HCT116 (cell line): Measurements from ENCODE around the gene CXXC5. TPM values are rescaled to one million over a fixed set of nuclear protein-coding genes. Genes with fewer than 3 reads are reported as not detected.
A peak's percentile ranks its signal among the peaks of the same experiment; 100 is the strongest.

ENCODE experiments used
- ATAC-seq: fragments of 200-7000 bp; cut with Tn5 transposase; 2 replicates; pipeline ENCODE4 v1.9.1; 2020; ENCODE audit warnings: mild to moderate bottlenecking, moderate library complexity
- BruUV-seq: library from RNA; stranded (reverse); fragments of 400-500 nt; replicated peaks from 2 replicates; lab custom pipeline; 2021; lab: Mats Ljungman, UMichigan
- CTCF ChIA-PET: fragments of 300-600 bp; sonication (Branson Sonifier 250); formaldehyde crosslinking; loops from one replicate; lab custom pipeline; 2021; ENCODE audit warnings: antibody characterized with exemption; lab: Charles Lee
- POLR2A ChIA-PET: fragments of 300-600, 350-600 bp; sonication (Branson Sonifier 250); formaldehyde crosslinking; loops from one replicate; lab custom pipeline; 2021; ENCODE audit warnings: antibody characterized with exemption; lab: Charles Lee
- RAD21 ChIA-PET, 2 experiments: fragments of 300-600 bp; sonication (Branson Sonifier 250); formaldehyde crosslinking; loops; one replicate each; lab custom pipeline; 2023; ENCODE audit warnings: low total read pairs in 2 of 2; ENCODE audit not compliant: uncharacterized antibody in 2 of 2, unreplicated experiment in 2 of 2, low non-redundant PET in 1 of 2; lab: Charles Lee
- DNase-seq: peaks from one replicate; pipeline ENCODE4 v3.0.0-alpha.2; 2010; ENCODE audit warnings: low read depth, low spot score
- H2AFZ ChIP-seq: fragments of 200-600 bp; shearing (Covaris generic), sonication (generic); 2 replicates; pipeline ENCODE4 v1.6.1; 2017; ENCODE audit warnings: low read depth, mixed run types, mixed read lengths, antibody characterized with exemption, low read length; ENCODE audit not compliant: poor library complexity, severe bottlenecking
- H3K27ac ChIP-seq: 2 replicates; pipeline ENCODE4 v1.5.1; 2012; ENCODE audit warnings: low read depth, low read length
- H3K27me3 ChIP-seq: fragments of 200-600 bp; sonication (generic); 2 replicates; pipeline ENCODE4 v1.6.1; 2016; ENCODE audit warnings: mixed run types, low read length, mixed read lengths; ENCODE audit not compliant: insufficient read depth
- H3K36me3 ChIP-seq, 2 experiments: fragments of 200-500 bp in 1 of 2; fragments of 200-600 bp in 1 of 2; sonication (Bioruptor generic) in 1 of 2; sonication (generic) in 1 of 2; 2 replicates each; pipeline versions ENCODE4 v1.5.1 to v1.6.1; 2014 to 2016; ENCODE audit warnings: low read length in 2 of 2, inconsistent platforms in 1 of 2, mixed read lengths in 1 of 2, mixed run types in 1 of 2; ENCODE audit not compliant: insufficient read depth in 2 of 2, control insufficient read depth in 1 of 2
- H3K4me1 ChIP-seq, 2 experiments: fragments of 200-600 bp in 1 of 2; sonication (generic) in 1 of 2; 2 replicates each; pipeline versions ENCODE4 v1.5.1 to v1.6.1; 2012 to 2017; ENCODE audit warnings: low read length in 2 of 2, inconsistent platforms in 1 of 2, mild to moderate bottlenecking in 1 of 2, mixed read lengths in 1 of 2, mixed run types in 1 of 2, moderate library complexity in 1 of 2; ENCODE audit not compliant: insufficient read depth in 2 of 2, control insufficient read depth in 1 of 2
- H3K4me2 ChIP-seq: fragments of 200-600 bp; sonication (generic); 2 replicates; pipeline ENCODE4 v1.6.1; 2017; ENCODE audit warnings: mixed run types, low read length, mixed read lengths
- H3K4me3 ChIP-seq, 2 experiments: fragments of 200-600 bp in 1 of 2; sonication (generic) in 1 of 2; replicated peaks in 1 of 2; 2 replicates each; pipeline ENCODE4 v1.5.1; 2011 to 2016; ENCODE audit warnings: low read length in 2 of 2, control low read depth in 1 of 2, low read depth in 1 of 2, mild to moderate bottlenecking in 1 of 2, mixed read lengths in 1 of 2, mixed run types in 1 of 2
- H3K79me2 ChIP-seq: fragments of 200-600 bp; sonication (generic); 2 replicates; pipeline ENCODE4 v1.6.1; 2017; ENCODE audit warnings: mild to moderate bottlenecking, mixed run types, low read length, moderate library complexity, mixed read lengths; ENCODE audit not compliant: insufficient read depth
- H3K9ac ChIP-seq: fragments of 200-600 bp; sonication (generic); 2 replicates; pipeline ENCODE4 v1.6.1; 2016; ENCODE audit warnings: low read length, mixed read lengths
- H3K9me2 ChIP-seq: fragments of 200-600 bp; sonication (generic), shearing (Covaris generic); 2 replicates; pipeline ENCODE4 v1.6.1; 2017; ENCODE audit warnings: mixed run types, mild to moderate bottlenecking, moderate library complexity; ENCODE audit not compliant: insufficient read depth
- H3K9me3 ChIP-seq, 2 experiments: fragments of 200-500 bp in 1 of 2; fragments of 200-600 bp in 1 of 2; sonication (Bioruptor generic) in 1 of 2; sonication (generic) in 1 of 2; 2 replicates each; pipeline ENCODE4 v1.6.1; 2014 to 2017; ENCODE audit warnings: low read length in 2 of 2, mixed read lengths in 2 of 2, inconsistent platforms in 1 of 2, low read depth in 1 of 2, mild to moderate bottlenecking in 1 of 2, mixed run types in 1 of 2, moderate library complexity in 1 of 2; ENCODE audit not compliant: control insufficient read depth in 1 of 2, insufficient read depth in 1 of 2
- H4K20me1 ChIP-seq: fragments of 200-600 bp; sonication (generic), shearing (Covaris generic); 2 replicates; pipeline ENCODE4 v1.6.1; 2017; ENCODE audit warnings: mixed run types, mild to moderate bottlenecking, moderate library complexity; ENCODE audit not compliant: insufficient read depth
- ATF3 ChIP-seq: IDR thresholded peaks from 2 replicates; pipeline ENCODE4 v1.6.1; 2012
- CEBPB ChIP-seq: IDR thresholded peaks from 2 replicates; pipeline ENCODE4 v1.6.1; 2012; ENCODE audit warnings: low read depth
- EGR1 ChIP-seq: IDR thresholded peaks from 2 replicates; pipeline ENCODE4 v1.6.1; 2012; ENCODE audit warnings: low read depth
- EZH2 ChIP-seq: fragments of 200-600 bp; sonication (generic); IDR thresholded peaks from 2 replicates; pipeline ENCODE4 v1.6.1; 2017; ENCODE audit warnings: antibody characterized with exemption, mixed run types
- EZH2phosphoT487 ChIP-seq: fragments of 200-600 bp; IDR thresholded peaks from 2 replicates; pipeline ENCODE4 v1.6.1; 2018; ENCODE audit warnings: antibody characterized with exemption, borderline replicate concordance
- JUND ChIP-seq: IDR thresholded peaks from 2 replicates; pipeline ENCODE4 v1.6.1; 2012
- MAX ChIP-seq: IDR thresholded peaks from 2 replicates; pipeline ENCODE4 v1.6.1; 2012
- POLR2AphosphoS5 ChIP-seq: IDR thresholded peaks from 2 replicates; pipeline ENCODE4 v1.6.1; 2011; ENCODE audit warnings: mild to moderate bottlenecking, low read depth, low read length, moderate library complexity
- SP1 ChIP-seq: IDR thresholded peaks from 2 replicates; pipeline ENCODE4 v1.6.1; 2012; ENCODE audit warnings: low read depth
- SRF ChIP-seq: IDR thresholded peaks from 2 replicates; pipeline ENCODE4 v1.6.1; 2012; ENCODE audit warnings: low read depth
- ZNF274 ChIP-seq: fragments of 200-500 bp; sonication (Bioruptor generic); IDR thresholded peaks from 2 replicates; pipeline ENCODE4 v1.6.1; 2014; ENCODE audit warnings: mild to moderate bottlenecking, low read depth, low read length, inconsistent platforms
- intact Hi-C: fragments of 100-400 bp; cut with micrococcal nuclease; formaldehyde crosslinking; loops from 2 replicates; pipeline ENCODE4 v1.10.0; 2022
- total RNA-seq: library from RNA; stranded (reverse); gene quantifications from one replicate; pipeline ENCODE4 v1.2.1, GENCODE V29; 2021; ENCODE audit not compliant: unreplicated experiment
- TF ChIP-seq, protein P1 (sequence below), 3 experiments: fragments of 200-600 bp in 1 of 3; sonication (generic) in 1 of 3; IDR thresholded peaks in 2 of 3; conservative IDR thresholded peaks in 1 of 3; 2 replicates each; pipeline ENCODE4 v1.5.1; 2012 to 2017; ENCODE audit warnings: low read depth in 2 of 3, low read length in 2 of 3, antibody characterized with exemption in 1 of 3, borderline replicate concordance in 1 of 3, control low read depth in 1 of 3, mild to moderate bottlenecking in 1 of 3, mixed read lengths in 1 of 3, mixed run types in 1 of 3, moderate library complexity in 1 of 3; ENCODE audit not compliant: insufficient read depth in 1 of 3

Gene CXXC5
- total RNA-seq, 1 experiment from 2014 or later: 43.1 TPM

DNA sequence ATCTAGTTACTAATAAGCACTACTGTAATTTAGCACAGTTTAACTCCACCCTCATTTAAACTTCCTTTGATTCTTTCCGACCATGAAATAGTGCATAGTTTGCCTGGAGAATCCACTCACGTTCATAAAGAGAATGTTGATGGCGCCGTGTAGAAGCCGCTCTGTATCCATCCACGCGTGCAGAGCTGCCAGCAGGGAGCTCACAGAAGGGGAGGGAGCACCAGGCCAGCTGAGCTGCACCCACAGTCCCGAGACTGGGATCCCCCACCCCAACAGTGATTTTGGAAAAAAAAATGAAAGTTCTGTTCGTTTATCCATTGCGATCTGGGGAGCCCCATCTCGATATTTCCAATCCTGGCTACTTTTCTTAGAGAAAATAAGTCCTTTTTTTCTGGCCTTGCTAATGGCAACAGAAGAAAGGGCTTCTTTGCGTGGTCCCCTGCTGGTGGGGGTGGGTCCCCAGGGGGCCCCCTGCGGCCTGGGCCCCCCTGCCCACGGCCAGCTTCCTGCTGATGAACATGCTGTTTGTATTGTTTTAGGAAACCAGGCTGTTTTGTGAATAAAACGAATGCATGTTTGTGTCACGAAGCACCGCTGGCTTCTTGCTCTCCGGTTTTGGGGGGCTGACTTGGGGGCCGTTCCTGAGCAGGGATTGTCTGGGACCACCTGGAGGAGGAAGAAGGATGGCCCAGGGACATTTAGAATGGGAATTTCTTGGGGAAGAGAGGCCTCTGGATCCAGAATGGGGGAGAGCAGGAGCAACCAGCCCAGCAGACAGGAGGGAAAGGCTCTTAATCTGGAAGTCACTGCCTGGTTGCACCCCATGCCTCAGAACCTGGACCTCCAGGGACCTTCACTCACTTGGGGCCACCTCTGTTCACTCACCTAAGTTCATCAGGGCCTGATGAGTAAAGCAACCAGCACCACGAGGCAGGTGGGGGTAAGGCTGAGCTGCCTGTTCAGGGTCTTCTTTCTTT is 35.4 kb downstream of the CXXC5 start:
- ChIA-PET POLR2A (interaction anchor here (1.4 kb wide), 1 partner anchor 23 kb away, joined by 3 read pairs; no protein-coding TSS in a partner anchor), CTCF (interaction anchor here (0.6 to 1.2 kb wide), 2 partner anchors 12 to 23 kb away, joined by 3 to 5 read pairs; no protein-coding TSS in a partner anchor), RAD21 (no interaction called here)
- Histone ChIP-seq H4K20me1 (no peaks in the 10 kb centered on the region), H2AFZ (no peak overlapping the region), H3K36me3 (peaks cover 0 to 6% of the 10 kb centered on the region in 2 experiments; a peak in 2 of 4 replicates), H3K4me2 (peak overlapping the region; percentile 50; the same call in 1 of the 2 replicates), H3K4me1 (peaks cover 23 to 33% of the 10 kb centered on the region in 2 experiments), H3K27ac (no peak overlapping the region), H3K27me3 (no peaks in the 10 kb centered on the region), H3K9ac (no peak overlapping the region), H3K4me3 (no peak overlapping the region), H3K9me3 (no peaks in the 10 kb centered on the region), H3K9me2 (no peaks in the 10 kb centered on the region), H3K79me2 (no peaks in the 10 kb centered on the region; the same call in 1 of the 2 replicates)
- TSS peak; percentile 52 for BruUV-seq
- ATAC-seq: no peak
- no peak for DNase-seq
- intact Hi-C loops: no loop called here
- TF ChIP-seq POLR2AphosphoS5 (no peak), EZH2phosphoT487 (no peak), SRF (no peak), ATF3 (no peak), MAX (no peak), CEBPB (no peak), EGR1 (no peak), JUND (no peak), SP1 (no peak), EZH2 (no peak), ZNF274 (no peak)
- TF ChIP-seq, protein P1, sequence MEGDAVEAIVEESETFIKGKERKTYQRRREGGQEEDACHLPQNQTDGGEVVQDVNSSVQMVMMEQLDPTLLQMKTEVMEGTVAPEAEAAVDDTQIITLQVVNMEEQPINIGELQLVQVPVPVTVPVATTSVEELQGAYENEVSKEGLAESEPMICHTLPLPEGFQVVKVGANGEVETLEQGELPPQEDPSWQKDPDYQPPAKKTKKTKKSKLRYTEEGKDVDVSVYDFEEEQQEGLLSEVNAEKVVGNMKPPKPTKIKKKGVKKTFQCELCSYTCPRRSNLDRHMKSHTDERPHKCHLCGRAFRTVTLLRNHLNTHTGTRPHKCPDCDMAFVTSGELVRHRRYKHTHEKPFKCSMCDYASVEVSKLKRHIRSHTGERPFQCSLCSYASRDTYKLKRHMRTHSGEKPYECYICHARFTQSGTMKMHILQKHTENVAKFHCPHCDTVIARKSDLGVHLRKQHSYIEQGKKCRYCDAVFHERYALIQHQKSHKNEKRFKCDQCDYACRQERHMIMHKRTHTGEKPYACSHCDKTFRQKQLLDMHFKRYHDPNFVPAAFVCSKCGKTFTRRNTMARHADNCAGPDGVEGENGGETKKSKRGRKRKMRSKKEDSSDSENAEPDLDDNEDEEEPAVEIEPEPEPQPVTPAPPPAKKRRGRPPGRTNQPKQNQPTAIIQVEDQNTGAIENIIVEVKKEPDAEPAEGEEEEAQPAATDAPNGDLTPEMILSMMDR (IDR thresholded peaks at IDR 0.05 in 2 of 3, conservative IDR thresholded peaks at IDR 0.05 in 1 of 3; ENCODE audit: borderline replicate concordance in 1 of 3, insufficient read depth in 1 of 3, low read depth in 2 of 3, low read length in 2 of 3): no peak
